Activated naive CD8-positive, alpha-beta T cell treated with anti-CD3 and anti-CD28 coated beads, Interleukin-2, amount 50 U/mL, for 24 hours (primary cell): ENCODE data around the gene GRID1.

Source experiments
- ATAC-seq: fragments of 150-1000 bp; cut with Tn5 transposase; one replicate; pipeline ENCODE4 v1.10.0; 2021
- DNase-seq: peaks from one replicate; pipeline ENCODE4 v3.0.0; 2021
- H3K27ac Mint-ChIP-seq: one replicate; pipeline ENCODE4 v1.8.0; 2021; ENCODE audit warnings: mild to moderate bottlenecking, mixed read lengths
- H3K27me3 Mint-ChIP-seq: one replicate; pipeline ENCODE4 v1.8.0; 2021; ENCODE audit warnings: mixed read lengths
- H3K36me3 Mint-ChIP-seq: one replicate; pipeline ENCODE4 v1.8.0; 2021; ENCODE audit warnings: low read depth, mixed read lengths
- H3K4me1 Mint-ChIP-seq: one replicate; pipeline ENCODE4 v1.8.0; 2021; ENCODE audit warnings: mixed read lengths
- H3K4me3 Mint-ChIP-seq: one replicate; pipeline ENCODE4 v1.8.0; 2021; ENCODE audit warnings: mild to moderate bottlenecking, moderate library complexity, mixed read lengths
- H3K9me3 Mint-ChIP-seq: one replicate; pipeline ENCODE4 v1.8.0; 2021; ENCODE audit warnings: mixed read lengths

Gene GRID1

GRCh38 chr10:86169506-86170254 is 196.9 kb downstream of the GRID1 start:
- Mint-ChIP-seq H3K9me3 (no peaks in the 10 kb centered on the region), H3K27ac (no peak overlapping the region), H3K27me3 (peaks cover 2% of the 10 kb centered on the region), H3K36me3 (no peaks in the 10 kb centered on the region), H3K4me1 (peaks cover 2% of the 10 kb centered on the region), H3K4me3 (no peak overlapping the region)
- peak; percentile 17 for ATAC-seq
- no peak for DNase-seq

GRCh38 chr10:86169066-86169465 is 197.5 kb downstream of the GRID1 start:
- ATAC-seq (no peak), DNase-seq (no peak)
- H3K36me3 Mint-ChIP-seq = no peaks in the 10 kb centered on the region
- H3K27ac Mint-ChIP-seq = no peak overlapping the region
- peaks cover 2% of the 10 kb centered on the region for H3K4me1 Mint-ChIP-seq
- no peak overlapping the region for H3K4me3 Mint-ChIP-seq
- no peaks in the 10 kb centered on the region for H3K9me3 Mint-ChIP-seq
- H3K27me3 Mint-ChIP-seq = peaks cover 2% of the 10 kb centered on the region

- no peak for DNase-seq
- Mint-ChIP-seq H3K9me3 (no peaks in the 10 kb centered on the region), H3K4me1 (peaks cover 2% of the 10 kb centered on the region), H3K27ac (no peak overlapping the region), H3K36me3 (no peaks in the 10 kb centered on the region), H3K27me3 (peaks cover 2% of the 10 kb centered on the region), H3K4me3 (no peak overlapping the region)
- no peak for ATAC-seq
These were observed 198.3 kb downstream of the GRID1 start for GRCh38 chr10:86168256-86168655.

- H3K4me1 Mint-ChIP-seq = peaks cover 2% of the 10 kb centered on the region
- peaks cover 2% of the 10 kb centered on the region for H3K27me3 Mint-ChIP-seq
- H3K9me3 Mint-ChIP-seq = no peaks in the 10 kb centered on the region
- DNase-seq (no peak), ATAC-seq (no peak)
- no peak overlapping the region for H3K27ac Mint-ChIP-seq
- no peaks in the 10 kb centered on the region for H3K36me3 Mint-ChIP-seq
- no peak overlapping the region for H3K4me3 Mint-ChIP-seq
These were observed 198.8 kb downstream of the GRID1 start for GRCh38 chr10:86167762-86168128.

DNA sequence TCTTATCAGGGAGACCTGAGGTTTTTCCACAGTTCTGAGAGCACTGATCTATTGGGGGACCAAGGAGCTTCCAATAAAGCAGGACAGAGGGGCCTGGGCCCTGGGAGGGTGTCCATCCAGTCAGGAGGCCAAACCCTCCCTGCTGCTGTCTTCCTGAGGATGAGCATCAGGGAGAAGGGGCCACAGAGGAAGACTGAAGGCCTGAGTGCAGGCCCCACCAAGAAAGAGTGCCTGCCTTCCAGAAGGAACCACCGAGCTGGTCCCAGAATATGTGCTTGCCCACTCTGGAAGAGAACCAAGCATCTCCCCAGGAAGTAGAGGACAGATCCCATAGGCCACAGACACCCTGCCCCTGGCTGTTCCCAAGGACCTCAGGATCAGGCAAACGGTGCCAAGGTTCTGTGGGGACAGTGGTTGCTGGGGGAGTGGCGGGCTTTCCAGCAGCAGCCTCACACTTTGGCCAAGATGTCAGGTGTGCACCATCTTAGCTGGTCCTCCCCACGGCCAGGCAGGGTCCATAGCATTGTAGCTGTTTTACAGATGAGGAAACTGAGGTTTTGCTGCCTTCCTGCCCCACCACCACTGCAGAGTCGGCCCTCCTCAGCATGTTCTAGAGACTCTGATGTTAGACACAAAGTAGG is 199.4 kb downstream of the GRID1 start:
- ATAC-seq (no peak), DNase-seq (no peak)
- Mint-ChIP-seq H3K36me3 (no peaks in the 10 kb centered on the region), H3K9me3 (no peaks in the 10 kb centered on the region), H3K4me1 (peaks cover 2% of the 10 kb centered on the region), H3K27me3 (peaks cover 2% of the 10 kb centered on the region), H3K27ac (no peak overlapping the region), H3K4me3 (no peak overlapping the region)

DNA sequence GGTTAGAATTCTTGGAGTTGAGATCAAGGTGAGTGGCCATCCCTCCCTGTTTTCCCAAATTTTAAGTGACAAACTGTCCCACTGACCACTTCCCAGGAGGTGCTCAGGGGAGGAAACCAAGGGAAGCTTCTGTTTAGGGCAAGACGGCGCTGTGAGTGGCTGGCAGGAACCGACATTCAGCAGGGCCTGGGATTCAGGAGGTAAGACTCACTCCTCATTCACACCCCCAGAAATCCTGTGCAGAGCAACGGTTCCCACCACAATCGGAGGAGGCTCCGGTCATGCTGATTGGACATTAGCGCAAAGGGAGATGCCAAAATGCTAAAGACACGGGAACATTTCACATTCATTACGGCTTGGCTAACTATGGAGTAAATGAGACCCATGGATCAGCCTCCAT is 200.9 kb downstream of the GRID1 start:
- no peaks in the 10 kb centered on the region for H3K9me3 Mint-ChIP-seq
- H3K36me3 Mint-ChIP-seq = no peaks in the 10 kb centered on the region
- DNase-seq = no peak

DNA sequence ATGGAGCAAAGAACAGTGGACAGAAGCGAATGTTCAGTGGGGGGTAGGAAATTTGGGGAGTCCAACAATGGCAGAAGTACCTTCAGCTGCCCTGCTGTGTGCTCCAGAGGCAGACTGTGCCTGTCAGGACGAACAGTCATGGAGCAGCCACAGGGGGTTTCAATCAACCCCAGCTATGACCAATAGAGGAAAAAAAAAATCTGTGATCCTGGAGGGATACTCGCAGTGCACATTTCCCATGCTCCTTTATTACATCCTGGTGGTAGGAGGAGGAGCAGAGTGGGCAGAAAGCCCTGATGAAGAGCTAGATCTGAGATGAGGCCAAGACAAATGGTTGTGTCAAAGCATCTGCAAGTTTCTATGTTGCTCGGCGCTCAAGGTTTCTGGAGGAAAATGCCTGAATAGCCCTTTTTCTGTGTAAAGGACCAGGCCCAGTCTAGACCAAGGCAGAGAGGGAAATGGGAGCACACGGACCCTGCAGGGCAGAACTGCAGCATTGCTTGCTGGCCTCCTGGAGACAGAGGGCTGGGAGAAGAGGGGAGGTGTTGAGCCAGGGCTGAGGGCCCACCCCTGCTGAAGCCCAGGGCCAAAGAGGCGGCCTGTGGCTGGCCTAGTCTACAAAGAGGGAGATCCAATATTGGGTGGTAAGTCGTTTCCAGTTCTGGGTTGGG is 201.5 kb downstream of the GRID1 start:
- Mint-ChIP-seq H3K27me3 (peaks cover 1% of the 10 kb centered on the region), H3K4me1 (no peaks in the 10 kb centered on the region), H3K27ac (no peak overlapping the region), H3K9me3 (no peaks in the 10 kb centered on the region), H3K36me3 (no peaks in the 10 kb centered on the region), H3K4me3 (no peak overlapping the region)
- DNase-seq = no peak
- no peak for ATAC-seq

More for the DNA sequence above, 200.9 kb downstream of the GRID1 start:
- no peak overlapping the region for H3K4me3 Mint-ChIP-seq
- peaks cover 3% of the 10 kb centered on the region for H3K27me3 Mint-ChIP-seq
- no peak overlapping the region for H3K27ac Mint-ChIP-seq
- ATAC-seq = no peak
- H3K4me1 Mint-ChIP-seq = peaks cover 2% of the 10 kb centered on the region

DNA sequence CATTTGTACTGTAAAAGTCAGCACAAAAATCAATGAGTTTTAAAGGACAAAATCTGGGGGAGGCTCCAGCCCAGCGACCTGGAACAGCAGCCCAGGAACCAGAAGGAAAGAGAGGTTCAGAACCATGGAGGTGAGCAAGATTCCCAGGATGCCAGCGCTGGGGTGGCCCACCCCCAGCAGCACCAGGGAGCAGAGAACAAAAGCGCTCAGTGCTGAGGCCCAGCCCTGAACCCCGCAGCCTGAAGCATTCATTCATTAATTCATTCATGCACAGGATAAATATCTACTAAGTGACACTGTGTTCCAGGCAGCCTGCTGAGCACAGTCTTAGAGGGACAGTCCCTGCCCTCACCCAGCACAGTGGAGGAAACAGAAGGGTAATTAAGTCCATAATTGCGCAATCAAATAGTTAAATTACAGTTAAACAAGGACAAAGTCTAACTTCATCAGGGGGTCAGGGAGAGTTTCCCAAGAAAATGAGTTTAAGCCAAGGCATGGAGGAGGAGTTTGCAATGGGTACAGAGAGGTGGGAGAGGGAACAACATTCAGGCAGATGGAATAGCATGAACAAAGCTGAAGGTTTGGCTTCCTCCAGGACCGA is 202.3 kb downstream of the GRID1 start:
- Mint-ChIP-seq H3K27ac (no peak overlapping the region), H3K9me3 (no peaks in the 10 kb centered on the region)
- ATAC-seq = no peak

DNA sequence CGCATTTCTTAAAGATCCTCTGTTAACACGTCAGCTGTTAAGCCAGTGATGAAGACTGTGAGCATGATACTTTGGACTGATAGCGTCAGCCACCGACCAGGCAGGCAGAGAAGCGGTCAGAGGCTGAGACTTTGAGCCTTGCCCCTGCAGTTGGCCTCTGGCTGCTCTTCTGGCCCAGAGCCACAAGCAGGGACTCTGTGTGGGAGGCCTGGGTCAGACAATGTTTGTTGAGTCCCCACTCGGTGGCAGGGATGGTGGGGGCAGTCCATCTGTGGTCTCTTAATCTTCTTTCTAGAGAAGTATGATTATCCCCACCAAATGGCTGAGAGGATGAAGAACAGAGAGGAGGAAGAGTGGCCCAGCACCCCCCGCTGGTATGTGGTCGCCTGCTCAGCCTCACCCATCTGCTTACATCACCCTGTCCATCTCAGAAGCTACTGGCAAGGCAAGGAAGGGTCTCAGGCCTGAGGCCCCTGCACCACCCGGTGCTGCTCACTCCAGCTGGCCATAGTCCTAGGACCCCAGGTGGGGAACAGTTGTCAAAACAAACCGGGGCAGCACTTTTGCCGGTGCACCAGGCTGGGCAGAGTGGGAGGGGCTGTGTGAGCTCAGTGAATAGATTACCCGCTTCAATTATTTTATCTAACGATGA is 202.9 kb downstream of the GRID1 start:
- DNase-seq (no peak), ATAC-seq (no peak)
- Mint-ChIP-seq H3K9me3 (no peaks in the 10 kb centered on the region), H3K36me3 (no peaks in the 10 kb centered on the region), H3K4me1 (no peaks in the 10 kb centered on the region), H3K27me3 (peaks cover 1% of the 10 kb centered on the region), H3K27ac (no peak overlapping the region), H3K4me3 (no peak overlapping the region)

More for the DNA sequence above, 202.3 kb downstream of the GRID1 start:
- Mint-ChIP-seq H3K4me1 (no peaks in the 10 kb centered on the region), H3K27me3 (peaks cover 1% of the 10 kb centered on the region), H3K4me3 (no peak overlapping the region), H3K36me3 (no peaks in the 10 kb centered on the region)
- no peak for DNase-seq

- Mint-ChIP-seq H3K9me3 (no peaks in the 10 kb centered on the region), H3K27ac (no peak overlapping the region), H3K36me3 (no peaks in the 10 kb centered on the region), H3K27me3 (peaks cover 1% of the 10 kb centered on the region), H3K4me1 (no peaks in the 10 kb centered on the region), H3K4me3 (no peak overlapping the region)
- ATAC-seq (no peak), DNase-seq (no peak)
These were observed 203.7 kb downstream of the GRID1 start for GRCh38 chr10:86162696-86163400.

DNA sequence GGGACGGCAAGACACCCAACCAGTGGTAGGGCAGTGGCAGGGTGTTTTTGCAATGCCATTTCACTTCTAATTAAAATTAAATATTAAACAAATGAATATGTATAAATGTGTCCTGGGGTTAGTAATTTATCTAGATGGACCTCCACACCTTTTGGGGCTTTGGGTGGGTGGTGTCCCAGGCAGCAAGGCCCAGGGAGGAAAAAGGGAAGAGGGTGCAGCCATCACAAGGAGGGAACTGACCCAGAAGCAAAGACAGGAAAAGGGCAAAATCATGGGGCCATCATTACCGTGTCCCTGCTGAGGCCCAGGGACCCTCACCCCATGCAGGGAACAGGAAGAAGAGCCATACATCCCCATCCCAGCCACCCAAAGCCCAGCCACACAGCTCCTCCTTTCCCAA is 204.6 kb downstream of the GRID1 start:
- ATAC-seq (no peak), DNase-seq (no peak)
- no peaks in the 10 kb centered on the region for H3K4me1 Mint-ChIP-seq
- H3K27me3 Mint-ChIP-seq = peaks cover 1% of the 10 kb centered on the region
- H3K27ac Mint-ChIP-seq = no peak overlapping the region
- H3K36me3 Mint-ChIP-seq = no peaks in the 10 kb centered on the region
- H3K9me3 Mint-ChIP-seq = no peaks in the 10 kb centered on the region
- H3K4me3 Mint-ChIP-seq = no peak overlapping the region

DNA sequence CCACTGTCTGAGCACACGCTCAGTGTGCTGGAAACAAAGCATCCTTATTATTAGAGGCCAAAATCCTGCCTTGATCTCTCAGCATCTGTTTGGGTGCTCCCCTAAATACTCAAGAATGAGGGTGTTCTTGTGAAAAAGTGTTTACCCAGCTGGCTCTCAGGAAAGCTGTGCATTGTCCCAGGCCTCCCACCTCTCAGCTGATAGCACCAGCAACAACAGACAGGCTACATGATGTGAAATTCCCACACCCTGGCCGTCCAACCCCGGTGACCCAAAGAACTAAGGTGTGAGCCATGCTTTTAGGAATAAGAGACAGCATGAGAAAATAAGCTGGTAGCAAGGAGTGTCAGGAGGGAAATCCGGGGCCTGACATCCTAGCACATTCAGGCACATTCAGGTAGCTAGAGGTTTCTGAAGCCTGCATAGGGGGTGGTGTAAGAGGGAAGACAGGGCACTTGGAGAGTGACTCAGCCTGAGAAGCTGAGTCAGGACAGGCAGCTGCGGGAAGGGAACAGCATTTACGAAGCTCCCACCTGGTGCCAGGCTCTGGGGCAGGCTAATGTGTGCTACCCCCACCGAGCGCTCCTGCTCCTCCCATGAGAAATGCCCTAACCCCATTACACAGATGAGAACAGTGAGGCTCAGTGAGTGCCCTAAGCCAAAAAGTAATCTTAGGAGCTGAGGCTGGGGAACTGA is 205.6 kb downstream of the GRID1 start:
- Mint-ChIP-seq H3K27me3 (peaks cover 1% of the 10 kb centered on the region), H3K9me3 (no peaks in the 10 kb centered on the region), H3K36me3 (no peaks in the 10 kb centered on the region), H3K4me3 (no peak overlapping the region), H3K4me1 (no peaks in the 10 kb centered on the region), H3K27ac (no peak overlapping the region)
- ATAC-seq (no peak), DNase-seq (no peak)

- Mint-ChIP-seq H3K36me3 (no peaks in the 10 kb centered on the region), H3K27me3 (peaks cover 1% of the 10 kb centered on the region), H3K9me3 (no peaks in the 10 kb centered on the region), H3K27ac (no peak overlapping the region), H3K4me3 (no peak overlapping the region), H3K4me1 (no peaks in the 10 kb centered on the region)
- no peak for ATAC-seq
- no peak for DNase-seq
These were observed 206.8 kb downstream of the GRID1 start for GRCh38 chr10:86159797-86160196.
